Sigmoid colon (tissue), 7 donors: Measurements from ENCODE around the gene ATP10A. TPM values are rescaled to one million over a fixed set of nuclear protein-coding genes. Genes with fewer than 3 reads are reported as not detected.

Source experiments
- DNase-seq: peaks from one replicate; pipeline ENCODE4 v3.0.0-alpha.2; 2019
- H3K27ac ChIP-seq, 4 donors: fragments of 200-600 bp; sonication (generic); one replicate each; pipeline ENCODE4 v1.5.1; 2016 to 2019; ENCODE audit warnings: mild to moderate bottlenecking in 1 of 4
- H3K27me3 ChIP-seq, 3 donors: fragments of 200-600 bp; sonication (generic); one replicate each; pipeline ENCODE4 v1.5.1; 2019; ENCODE audit warnings: mild to moderate bottlenecking in 1 of 3
- H3K36me3 ChIP-seq, 4 donors: fragments of 200-600 bp; sonication (generic); one replicate each; pipeline ENCODE4 v1.5.1; 2016 to 2019
- H3K4me1 ChIP-seq, 4 donors: fragments of 200-600 bp; sonication (generic); one replicate each; pipeline ENCODE4 v1.5.1; 2017 to 2019
- H3K4me3 ChIP-seq, 4 donors: fragments of 200-600 bp; sonication (generic); one replicate each; pipeline ENCODE4 v1.5.1; 2017 to 2019; ENCODE audit warnings: mild to moderate bottlenecking in 2 of 4, moderate library complexity in 1 of 4
- H3K9me3 ChIP-seq, 4 donors: fragments of 200-600 bp in 3 of 4; sonication (generic) in 3 of 4; one replicate each; pipeline versions ENCODE4 v1.5.1 to v1.6.1; 2013 to 2019
- CTCF ChIP-seq, 4 experiments: fragments of 450-650 bp in 3 of 4; fragments of 200-600 bp in 1 of 4; IDR thresholded peaks; one replicate each; pipeline ENCODE4 v1.5.1; 2016 to 2019; ENCODE audit warnings: antibody characterized with exemption in 4 of 4, mild to moderate bottlenecking in 3 of 4, moderate library complexity in 2 of 4
- EP300 ChIP-seq, 4 donors: sonication (generic); formaldehyde crosslinking; IDR thresholded peaks; one replicate each; pipeline ENCODE4 v1.6.1; 2017; ENCODE audit warnings: antibody characterized with exemption in 4 of 4
- POLR2A ChIP-seq, 2 donors: fragments of 450-650 bp; IDR thresholded peaks; one replicate each; pipeline ENCODE4 v1.6.1; 2016; ENCODE audit warnings: antibody characterized with exemption in 2 of 2, mild to moderate bottlenecking in 2 of 2, moderate library complexity in 2 of 2
- POLR2AphosphoS5 ChIP-seq, 4 donors: sonication (generic); formaldehyde crosslinking; IDR thresholded peaks; one replicate each; pipeline ENCODE4 v1.6.1; 2017; ENCODE audit warnings: antibody characterized with exemption in 4 of 4
- WGBS, 2 donors: extraction: QIAGEN DNeasy Blood & Tissue Kit; methylation state at CpG; one replicate each; pipeline ENCODE4 v1.1.7; 2013; 5-methylcytosine and 5-hydroxymethylcytosine counted together
- intact Hi-C: fragments of 100-400 bp; cut with DNase I; formaldehyde crosslinking; loops from one replicate; pipeline ENCODE4 v1.15.1; 2023
- polyA plus RNA-seq, 3 donors: library from polyadenylated mRNA; stranded (reverse); fragments of 200-250 nt; gene quantifications; one replicate each; pipeline ENCODE4 v1.2.3, GENCODE V29; 2013
- total RNA-seq, 4 donors: library from RNA; depleted of rRNA; stranded (reverse); fragments of >200 nt; gene quantifications; one replicate each; pipeline ENCODE4 v1.1.0, GENCODE V29; 2016
- donor health status: healthy with polysubstance abuse.
- donor health status: Bipolar disorder and iron deficiency.
- donor health status: healthy.

The ATP10A gene
- total and polyA plus RNA-seq, 7 donors = 0.23 to 7.7 (median 2.9) TPM

DNA sequence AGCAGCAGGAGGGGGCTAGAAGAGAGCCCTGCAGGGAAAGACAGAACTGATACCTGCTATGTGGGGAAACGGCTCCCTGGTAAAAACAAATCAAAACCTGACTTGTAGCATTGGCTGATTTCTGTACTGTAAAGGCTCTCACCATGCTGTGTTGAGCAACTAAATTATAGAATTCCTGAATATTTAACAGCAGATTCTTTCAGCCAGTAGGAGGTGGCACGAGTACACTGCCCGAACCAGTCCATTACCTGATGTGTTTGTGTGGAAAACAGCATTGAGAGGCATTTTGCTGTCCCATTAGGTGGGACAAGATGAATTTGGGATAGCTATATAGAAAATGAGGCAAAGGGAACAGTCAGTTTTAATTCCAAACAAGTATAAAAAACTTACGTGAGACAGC is 201.2 kb downstream of the ATP10A start:
- Histone ChIP-seq H3K4me3 (no peak overlapping the region), H3K9me3 (no peaks in the 10 kb centered on the region), H3K36me3 (no peaks in the 10 kb centered on the region), H3K27me3 (no peaks in the 10 kb centered on the region), H3K27ac (no peak overlapping the region), H3K4me1 (no peaks in the 10 kb centered on the region)
- TF ChIP-seq EP300 (IDR thresholded peaks at IDR 0.05) (no peak), POLR2A (IDR thresholded peaks at IDR 0.05) (no peak), POLR2AphosphoS5 (IDR thresholded peaks at IDR 0.05) (no peak), CTCF (IDR thresholded peaks at IDR 0.05) (no peak)
- 63 to 73% methylated on average over 4 of the region's 4 CpGs for WGBS, 2 donors
- intact Hi-C loops = no loop called here
- no peak for DNase-seq

DNA sequence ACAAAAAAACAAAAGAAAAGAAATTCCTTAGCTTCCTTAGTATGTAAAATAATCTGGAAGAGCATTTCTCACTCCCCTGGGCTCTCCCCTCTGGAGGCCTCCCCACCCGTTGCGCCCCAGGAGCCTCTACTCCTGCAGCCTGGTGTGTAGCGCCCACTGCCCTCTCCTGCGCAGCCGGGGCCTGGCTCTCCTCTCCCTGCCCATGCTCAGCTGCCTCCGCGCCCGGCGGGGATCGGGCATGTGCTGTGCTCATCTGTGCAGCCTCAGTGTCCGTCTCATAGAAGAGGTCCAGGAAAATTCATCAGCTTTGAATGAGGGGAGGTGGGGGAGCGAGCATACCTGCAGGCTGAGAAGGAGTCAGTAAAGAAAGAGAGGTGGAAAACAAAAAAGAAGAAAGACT is 203.9 kb downstream of the ATP10A start:
- TF ChIP-seq EP300 (IDR thresholded peaks at IDR 0.05) (no peak), POLR2AphosphoS5 (IDR thresholded peaks at IDR 0.05) (no peak), POLR2A (IDR thresholded peaks at IDR 0.05) (no peak), CTCF (IDR thresholded peaks at IDR 0.05) (no peak)
- no peak overlapping the region for H3K27ac ChIP-seq
- no peaks in the 10 kb centered on the region for H3K4me1 ChIP-seq
- no peak overlapping the region for H3K4me3 ChIP-seq
- H3K27me3 ChIP-seq = no peaks in the 10 kb centered on the region
- intact Hi-C loops = no loop called here
- 95% methylated on average over 12 of the region's 12 CpGs for WGBS, 2 donors
- no peaks in the 10 kb centered on the region for H3K9me3 ChIP-seq
- no peaks in the 10 kb centered on the region for H3K36me3 ChIP-seq
- no peak for DNase-seq

- H3K27me3 ChIP-seq = no peaks in the 10 kb centered on the region
- no peak for DNase-seq
- intact Hi-C loops = no loop called here
- H3K36me3 ChIP-seq = no peaks in the 10 kb centered on the region
- TF ChIP-seq POLR2AphosphoS5 (IDR thresholded peaks at IDR 0.05) = no peak
- no peak for TF ChIP-seq POLR2A (IDR thresholded peaks at IDR 0.05)
- TF ChIP-seq CTCF (IDR thresholded peaks at IDR 0.05) = no peak
- TF ChIP-seq EP300 (IDR thresholded peaks at IDR 0.05) = no peak
- no peak overlapping the region for H3K4me3 ChIP-seq
- H3K27ac ChIP-seq = no peak overlapping the region
- no peaks in the 10 kb centered on the region for H3K9me3 ChIP-seq
- WGBS, 2 donors = 91 to 93% methylated on average over 19 of the region's 19 CpGs
- no peaks in the 10 kb centered on the region for H3K4me1 ChIP-seq
Observed at GRCh38 chr15:25658560-25658959, 204.6 kb downstream of the ATP10A start.

GRCh38 chr15:25655207-25655948 is 207.7 kb downstream of the ATP10A start:
- no peaks in the 10 kb centered on the region for H3K36me3 ChIP-seq
- no peaks in the 10 kb centered on the region for H3K27me3 ChIP-seq
- no peaks in the 10 kb centered on the region for H3K9me3 ChIP-seq
- WGBS, 2 donors = 87 to 89% methylated on average over 14 of the region's 14 CpGs
- no peak overlapping the region for H3K27ac ChIP-seq
- DNase-seq = no peak
- intact Hi-C loops = no loop called here
- H3K4me3 ChIP-seq = no peak overlapping the region
- no peaks in the 10 kb centered on the region for H3K4me1 ChIP-seq
- TF ChIP-seq POLR2AphosphoS5 (IDR thresholded peaks at IDR 0.05) (no peak), CTCF (IDR thresholded peaks at IDR 0.05) (no peak), POLR2A (IDR thresholded peaks at IDR 0.05) (no peak), EP300 (IDR thresholded peaks at IDR 0.05) (no peak)

DNA sequence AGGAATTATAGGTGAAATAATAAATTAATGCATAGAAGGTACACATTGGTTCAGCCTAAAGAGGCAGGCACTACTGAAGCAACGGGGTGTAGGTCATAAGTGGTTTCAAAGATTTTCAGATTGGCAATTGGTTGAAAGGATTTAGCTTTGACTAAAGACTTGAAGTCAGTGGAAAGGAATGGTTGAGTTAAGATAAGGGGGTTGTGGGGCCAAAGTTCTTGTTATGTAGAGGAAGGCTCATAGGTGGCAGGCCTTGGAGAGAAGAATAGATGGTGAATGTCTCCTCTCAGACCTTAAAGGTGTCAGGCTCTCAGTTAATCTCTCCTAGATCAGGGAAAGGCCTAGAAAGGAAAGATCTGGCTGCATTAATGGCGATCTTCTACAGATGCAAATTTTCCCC is 209.8 kb downstream of the ATP10A start:
- H3K36me3 ChIP-seq = no peaks in the 10 kb centered on the region
- 67 to 82% methylated on average over 2 of the region's 2 CpGs for WGBS, 2 donors
- intact Hi-C loops = no loop called here
- no peaks in the 10 kb centered on the region for H3K9me3 ChIP-seq
- no peak for TF ChIP-seq EP300 (IDR thresholded peaks at IDR 0.05)
- no peak for TF ChIP-seq CTCF (IDR thresholded peaks at IDR 0.05)
- TF ChIP-seq POLR2AphosphoS5 (IDR thresholded peaks at IDR 0.05) = no peak
- TF ChIP-seq POLR2A (IDR thresholded peaks at IDR 0.05) = no peak
- no peak overlapping the region for H3K4me3 ChIP-seq
- H3K27me3 ChIP-seq = no peaks in the 10 kb centered on the region
- no peaks in the 10 kb centered on the region for H3K4me1 ChIP-seq
- DNase-seq = no peak
- no peak overlapping the region for H3K27ac ChIP-seq
